SK-N-SH (cell line): ENCODE results near the gene CA5A. TPM values are rescaled to one million over a fixed set of nuclear protein-coding genes. Genes with fewer than 3 reads are reported as not detected.
"Not testable (repeated sequence)": the region's sequence is repeated elsewhere in the genome, so short reads cannot be mapped to it uniquely, and the experiment has no call there.

Experiments
- CTCF ChIA-PET: fragments of 300-600, 350-600 bp; formaldehyde crosslinking; extraction: SDS; loops from one replicate; lab custom pipeline; 2021; lab: Yijun Ruan, JAX
- POLR2A ChIA-PET: fragments of 350-600 bp; sonication (Branson Sonifier 250); formaldehyde crosslinking; extraction: SDS; loops from one replicate; lab custom pipeline; 2020; ENCODE audit warnings: antibody characterized with exemption, inconsistent platforms; lab: Yijun Ruan, JAX
- DNase-seq: peaks from one replicate; pipeline ENCODE4 v3.0.0; 2012
- H2AFZ ChIP-seq: fragments of 200-600 bp; sonication (generic); 2 replicates; pipeline ENCODE4 v1.8.1; 2016; ENCODE audit warnings: antibody characterized with exemption, mild to moderate bottlenecking, low read depth
- H3F3A ChIP-seq: fragments of 200-600 bp; sonication (generic); replicated peaks from 2 replicates; pipeline ENCODE3; 2016; ENCODE audit warnings: antibody characterized with exemption, mild to moderate bottlenecking; ENCODE audit not compliant: insufficient read depth
- H3K27ac ChIP-seq, 2 experiments: fragments of 200-500 bp in 1 of 2; fragments of 200-600 bp in 1 of 2; sonication (Bioruptor generic) in 1 of 2; sonication (generic), shearing (Covaris generic) in 1 of 2; 2 replicates each; pipeline versions ENCODE4 v1.5.1 to v1.6.1; 2014 to 2016; ENCODE audit warnings: low read depth in 2 of 2, inconsistent platforms in 1 of 2, low read length in 1 of 2, mild to moderate bottlenecking in 1 of 2, mixed read lengths in 1 of 2
- H3K27me3 ChIP-seq: fragments of 200-600 bp; sonication (generic), shearing (Covaris generic); 2 replicates; pipeline ENCODE4 v1.6.1; 2016; ENCODE audit warnings: mixed run types; ENCODE audit not compliant: insufficient read depth
- H3K36me3 ChIP-seq, 2 experiments: fragments of 200-500 bp in 1 of 2; fragments of 200-600 bp in 1 of 2; sonication (Bioruptor generic) in 1 of 2; sonication (generic) in 1 of 2; replicated peaks in 1 of 2; 2 replicates each; pipeline versions ENCODE3 to v1.5.1; 2014 to 2016; ENCODE audit warnings: low read length in 1 of 2, mild to moderate bottlenecking in 1 of 2; ENCODE audit not compliant: insufficient read depth in 2 of 2, control insufficient read depth in 1 of 2
- H3K4me1 ChIP-seq, 2 experiments: fragments of 200-500 bp in 1 of 2; fragments of 200-600 bp in 1 of 2; sonication (Bioruptor generic) in 1 of 2; sonication (generic), shearing (Covaris generic) in 1 of 2; 2 replicates each; pipeline versions ENCODE4 v1.5.1 to v1.6.1; 2014 to 2016; ENCODE audit warnings: low read depth in 1 of 2, low read length in 1 of 2, mixed run types in 1 of 2; ENCODE audit not compliant: insufficient read depth in 2 of 2, control insufficient read depth in 1 of 2
- H3K4me2 ChIP-seq: fragments of 200-600 bp; sonication (generic), shearing (Covaris generic); 2 replicates; pipeline ENCODE4 v1.6.1; 2017; ENCODE audit warnings: mixed run types
- H3K4me3 ChIP-seq, 2 experiments: fragments of 200-500 bp in 1 of 2; fragments of 200-600 bp in 1 of 2; sonication (Bioruptor generic) in 1 of 2; sonication (generic), shearing (Covaris generic) in 1 of 2; 2 replicates each; pipeline versions ENCODE4 v1.5.1 to v1.8.1; 2014 to 2016; ENCODE audit warnings: low read depth in 2 of 2, inconsistent platforms in 1 of 2, low read length in 1 of 2, mild to moderate bottlenecking in 1 of 2, mixed read lengths in 1 of 2, moderate library complexity in 1 of 2
- H3K79me2 ChIP-seq: fragments of 200-600 bp; sonication (generic); 2 replicates; pipeline ENCODE4 v1.8.1; 2017; ENCODE audit warnings: mild to moderate bottlenecking; ENCODE audit not compliant: insufficient read depth
- H3K9ac ChIP-seq: fragments of 200-600 bp; sonication (generic); 2 replicates; pipeline ENCODE4 v1.6.1; 2017; ENCODE audit warnings: mixed run types
- H3K9me2 ChIP-seq: fragments of 200-600 bp; sonication (generic); 2 replicates; pipeline ENCODE4 v1.6.1; 2017; ENCODE audit warnings: mixed run types
- H3K9me3 ChIP-seq: fragments of 200-600 bp; sonication (generic); 2 replicates; pipeline ENCODE4 v1.6.1; 2017; ENCODE audit warnings: mixed run types, mild to moderate bottlenecking, moderate library complexity
- H4K20me1 ChIP-seq: fragments of 200-600 bp; sonication (generic); 2 replicates; pipeline ENCODE4 v1.6.1; 2017; ENCODE audit warnings: mild to moderate bottlenecking, mixed run types; ENCODE audit not compliant: insufficient read depth
- FOSL2 ChIP-seq: IDR thresholded peaks from 2 replicates; pipeline ENCODE4 v1.4.0; 2012; ENCODE audit warnings: low read depth, mild to moderate bottlenecking, moderate library complexity, borderline replicate concordance
- FOXJ3 ChIP-seq: sonication (generic); formaldehyde crosslinking; IDR thresholded peaks from 2 replicates; pipeline ENCODE4 v1.5.1; 2020; ENCODE audit warnings: mild to moderate bottlenecking, missing genetic modification reagents
- FOXM1 ChIP-seq: IDR thresholded peaks from 2 replicates; pipeline ENCODE4 v1.4.0; 2012; ENCODE audit warnings: low read depth, mild to moderate bottlenecking
- MEF2A ChIP-seq: IDR thresholded peaks from 2 replicates; pipeline ENCODE4 v1.4.0; 2012; ENCODE audit warnings: low read depth, borderline replicate concordance
- MXI1 ChIP-seq: IDR thresholded peaks from 2 replicates; pipeline ENCODE4 v1.6.1; 2012; ENCODE audit warnings: mild to moderate bottlenecking, low read depth, low read length, improper control_type of control experiment
- REST ChIP-seq: IDR thresholded peaks from 2 replicates; pipeline ENCODE4 v1.6.1; 2012; ENCODE audit warnings: mild to moderate bottlenecking, low read depth, low read length, moderate library complexity
- RFX5 ChIP-seq: IDR thresholded peaks from 2 replicates; pipeline ENCODE4 v1.6.1; 2012; ENCODE audit warnings: mild to moderate bottlenecking, improper control_type of control experiment, low read length
- RXRA ChIP-seq: IDR thresholded peaks from 2 replicates; pipeline ENCODE4 v1.4.0; 2012; ENCODE audit warnings: low read depth, mild to moderate bottlenecking, borderline replicate concordance
- SIN3A ChIP-seq: IDR thresholded peaks from 2 replicates; pipeline ENCODE4 v1.6.1; 2012; ENCODE audit warnings: low read depth, mild to moderate bottlenecking, low read length, moderate library complexity, borderline replicate concordance
- TEAD4 ChIP-seq: IDR thresholded peaks from 2 replicates; pipeline ENCODE4 v1.4.0; 2012; ENCODE audit warnings: mild to moderate bottlenecking, borderline replicate concordance; ENCODE audit not compliant: insufficient read depth
- USF1 ChIP-seq: IDR thresholded peaks from 2 replicates; pipeline ENCODE4 v1.4.0; 2012; ENCODE audit warnings: low read depth, borderline replicate concordance
- WGBS: methylation state at CpG from one replicate; pipeline ENCODE4 v1.1.6; 2017; ENCODE audit warnings: low lambda C conversion rate; 5-methylcytosine and 5-hydroxymethylcytosine counted together
- polyA plus RNA-seq, 3 experiments: library from polyadenylated mRNA; depleted of rRNA; stranded (reverse); fragments of >200 nt; gene quantifications; 2 replicates each; pipeline ENCODE4 v1.2.3, GENCODE V29; 2012
- TF ChIP-seq, protein P1 (sequence below): IDR thresholded peaks from 2 replicates; pipeline ENCODE4 v1.4.0; 2012; ENCODE audit warnings: low read depth
- TF ChIP-seq, protein P2 (sequence below): IDR thresholded peaks from 2 replicates; pipeline ENCODE4 v1.4.0; 2012; ENCODE audit warnings: low read depth, borderline replicate concordance

CA5A gene
- polyA plus RNA-seq, 1 of the 3 experiments (the other 2 are of a cell fraction) = not detected

- peaks cover 6% of the 10 kb centered on the region for H3F3A ChIP-seq
- H2AFZ ChIP-seq = no peak overlapping the region
- H3K27ac ChIP-seq = no peak overlapping the region
- TF ChIP-seq FOXM1 (no peak), SIN3A (no peak), RXRA (no peak), REST (no peak), FOXJ3 (CRISPR knock-in tag) (no peak), FOSL2 (no peak), MXI1 (no peak), USF1 (no peak), TEAD4 (no peak), MEF2A (no peak), RFX5 (no peak)
- TF ChIP-seq, protein P1, sequence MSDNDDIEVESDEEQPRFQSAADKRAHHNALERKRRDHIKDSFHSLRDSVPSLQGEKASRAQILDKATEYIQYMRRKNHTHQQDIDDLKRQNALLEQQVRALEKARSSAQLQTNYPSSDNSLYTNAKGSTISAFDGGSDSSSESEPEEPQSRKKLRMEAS = no peak
- TF ChIP-seq, protein P2, sequence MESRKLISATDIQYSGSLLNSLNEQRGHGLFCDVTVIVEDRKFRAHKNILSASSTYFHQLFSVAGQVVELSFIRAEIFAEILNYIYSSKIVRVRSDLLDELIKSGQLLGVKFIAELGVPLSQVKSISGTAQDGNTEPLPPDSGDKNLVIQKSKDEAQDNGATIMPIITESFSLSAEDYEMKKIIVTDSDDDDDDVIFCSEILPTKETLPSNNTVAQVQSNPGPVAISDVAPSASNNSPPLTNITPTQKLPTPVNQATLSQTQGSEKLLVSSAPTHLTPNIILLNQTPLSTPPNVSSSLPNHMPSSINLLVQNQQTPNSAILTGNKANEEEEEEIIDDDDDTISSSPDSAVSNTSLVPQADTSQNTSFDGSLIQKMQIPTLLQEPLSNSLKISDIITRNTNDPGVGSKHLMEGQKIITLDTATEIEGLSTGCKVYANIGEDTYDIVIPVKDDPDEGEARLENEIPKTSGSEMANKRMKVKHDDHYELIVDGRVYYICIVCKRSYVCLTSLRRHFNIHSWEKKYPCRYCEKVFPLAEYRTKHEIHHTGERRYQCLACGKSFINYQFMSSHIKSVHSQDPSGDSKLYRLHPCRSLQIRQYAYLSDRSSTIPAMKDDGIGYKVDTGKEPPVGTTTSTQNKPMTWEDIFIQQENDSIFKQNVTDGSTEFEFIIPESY = no peak
- TF ChIP-seq, all 33 proteins: peak for 0
- ChIA-PET POLR2A (no interaction called here), CTCF (interaction anchor here (1.5 to 12.8 kb wide), 4 partner anchors 23 to 105 kb away, joined by 4 to 207 read pairs (median 30); no protein-coding TSS in a partner anchor)
- H3K79me2 ChIP-seq = no peaks in the 10 kb centered on the region
- H3K36me3 ChIP-seq = no peaks in the 10 kb centered on the region
- H3K9me2 ChIP-seq = no peaks in the 10 kb centered on the region
- H3K9ac ChIP-seq = no peak overlapping the region
- no peaks in the 10 kb centered on the region for H3K9me3 ChIP-seq
- whole genome bisulfite sequencing = 80% methylated on average over 24 of the region's 24 CpGs
- no peak overlapping the region for H3K4me2 ChIP-seq
- no peak for DNase-seq
- H4K20me1 ChIP-seq = no peaks in the 10 kb centered on the region
- peaks cover 4% of the 10 kb centered on the region in 2 experiments; a peak in 2 of 4 replicates for H3K4me1 ChIP-seq
- H3K27me3 ChIP-seq = no peaks in the 10 kb centered on the region
- no peak overlapping the region for H3K4me3 ChIP-seq
Measured at GRCh38 chr16:87874639-87875427, 61.5 kb downstream of the CA5A start.

- ChIA-PET POLR2A (interaction anchor here (0.9 to 2.6 kb wide), 3 partner anchors 20 to 92 kb away, joined by 3 to 16 read pairs (median 13); no protein-coding TSS in a partner anchor), CTCF (interaction anchor here (0.6 to 12.8 kb wide), 43 partner anchors 8 to 539 kb away, joined by 3 to 281 read pairs (median 5); partner anchors contain the start of gene KLHDC4)
- Histone ChIP-seq H3K79me2 (peaks cover 16% of the 10 kb centered on the region), H3K4me1 (peaks cover 4 to 16% of the 10 kb centered on the region in 2 experiments; a peak in 2 of 4 replicates), H4K20me1 (peaks cover 20% of the 10 kb centered on the region)
- WGBS = 73% methylated on average over 13 of the region's 24 CpGs
- DNase-seq, H3K9me3 ChIP-seq, H3F3A ChIP-seq, H3K4me2 ChIP-seq, H3K4me3 ChIP-seq, H3K27ac ChIP-seq, H3K36me3 ChIP-seq, H3K9me2 ChIP-seq, H3K27me3 ChIP-seq, H2AFZ ChIP-seq, H3K9ac ChIP-seq: not testable (repeated sequence)
Measured at GRCh38 chr16:87870418-87871291, 65.7 kb downstream of the CA5A start.
